Breast epithelium (tissue), 4 donors: ENCODE measurements around the gene HPS1. TPM values are rescaled to one million over a fixed set of nuclear protein-coding genes. Genes with fewer than 3 reads are reported as not detected.

Experiments
- DNase-seq, 2 donors: peaks; one replicate each; pipeline ENCODE4 v3.0.0-alpha.2; 2019; ENCODE audit warnings: low spot score in 2 of 2
- H3K27ac ChIP-seq, 2 donors: fragments of 200-600 bp; sonication (generic) in 1 of 2; one replicate each; pipeline ENCODE4 v1.5.1; 2016 to 2019; ENCODE audit warnings: mild to moderate bottlenecking in 1 of 2
- H3K27me3 ChIP-seq, 2 donors: fragments of 200-600 bp; sonication (generic) in 1 of 2; one replicate each; pipeline versions ENCODE4 v1.5.1 to v1.6.0; 2017 to 2019; ENCODE audit warnings: control low read depth in 1 of 2, mild to moderate bottlenecking in 1 of 2
- H3K36me3 ChIP-seq: fragments of 200-600 bp; one replicate; pipeline ENCODE4 v1.5.1; 2019
- H3K4me1 ChIP-seq, 2 donors: fragments of 200-600 bp; sonication (generic); one replicate each; pipeline ENCODE4 v1.5.1; 2016 to 2019; ENCODE audit warnings: control low read depth in 1 of 2
- H3K4me3 ChIP-seq, 3 donors: fragments of 200-600 bp; sonication (generic); 1 replicate in 2 of 3; 2 replicates in 1 of 3; pipeline ENCODE4 v1.5.1; 2016 to 2019; ENCODE audit warnings: mild to moderate bottlenecking in 3 of 3, moderate library complexity in 2 of 3
- H3K9me3 ChIP-seq, 2 donors: fragments of 200-600 bp; sonication (generic) in 1 of 2; one replicate each; pipeline ENCODE4 v1.5.1; 2016 to 2019; ENCODE audit warnings: control low read depth in 1 of 2
- POLR2A ChIP-seq: fragments of 450-650 bp; IDR thresholded peaks from one replicate; pipeline ENCODE4 v1.6.1; 2016; ENCODE audit warnings: antibody characterized with exemption, mild to moderate bottlenecking, moderate library complexity
- POLR2AphosphoS5 ChIP-seq, 3 donors: sonication (generic); formaldehyde crosslinking; IDR thresholded peaks; one replicate each; pipeline ENCODE4 v1.6.1; 2017; ENCODE audit warnings: antibody characterized with exemption in 3 of 3
- intact Hi-C: fragments of 100-400 bp; cut with DNase I; formaldehyde crosslinking; loops from one replicate; pipeline ENCODE4 v1.15.1; 2023; ENCODE audit warnings: low total_unique reads
- total RNA-seq, 3 donors: library from RNA; depleted of rRNA; stranded (reverse); fragments of >200 nt; gene quantifications; one replicate each; pipeline ENCODE4 v1.1.0, GENCODE V29; 2016
- TF ChIP-seq, protein P1 (sequence below), 3 donors: fragments of 450-650 bp; IDR thresholded peaks; one replicate each; pipeline ENCODE4 v1.5.1; 2016 to 2017; ENCODE audit warnings: antibody characterized with exemption in 3 of 3, mild to moderate bottlenecking in 3 of 3, moderate library complexity in 3 of 3

HPS1 gene
- total RNA-seq, 3 donors from 2014 or later = 48.2 to 62.3 (median 61.8) TPM

DNA sequence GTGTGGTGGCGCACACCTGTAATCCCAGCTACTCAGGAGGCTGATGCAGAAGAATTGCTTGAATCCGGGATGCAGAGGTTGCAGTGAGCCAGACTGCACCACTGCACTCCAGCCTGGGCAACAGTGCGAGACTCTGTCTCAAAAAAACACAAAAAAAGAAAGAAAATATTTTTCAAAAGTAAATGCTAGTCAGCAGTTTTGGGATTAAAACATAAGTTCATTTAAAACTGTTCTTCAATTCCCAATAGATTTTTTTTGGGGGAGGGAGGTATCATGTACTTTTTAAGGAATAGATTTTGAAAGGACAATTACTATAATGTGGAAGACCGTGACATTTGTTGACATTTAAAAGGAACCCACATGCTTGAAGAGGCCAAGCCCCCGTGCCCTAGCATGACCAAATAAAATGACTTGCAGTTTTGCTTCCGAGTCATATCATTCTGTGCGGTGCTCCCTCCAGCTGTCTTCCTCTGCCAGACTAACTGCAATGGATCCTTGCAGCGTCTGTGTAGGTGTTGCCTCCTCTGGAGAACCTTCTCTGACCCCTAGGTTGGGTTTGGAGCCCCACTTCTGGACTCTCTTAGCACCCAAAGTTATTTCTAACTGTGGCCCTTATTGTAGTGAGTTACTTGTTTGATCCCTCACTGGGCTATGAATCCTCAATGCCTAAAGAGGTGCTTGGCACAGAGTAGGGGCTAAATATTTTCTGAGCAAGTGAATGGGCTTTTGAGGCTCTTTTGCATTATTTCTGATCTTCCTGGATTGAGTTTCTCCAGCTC lies 17.4 kb upstream of the HPS1 start:
- intact Hi-C loops = no loop called here
- no peak for TF ChIP-seq POLR2AphosphoS5 (IDR thresholded peaks at IDR 0.05)
- TF ChIP-seq, protein P1, sequence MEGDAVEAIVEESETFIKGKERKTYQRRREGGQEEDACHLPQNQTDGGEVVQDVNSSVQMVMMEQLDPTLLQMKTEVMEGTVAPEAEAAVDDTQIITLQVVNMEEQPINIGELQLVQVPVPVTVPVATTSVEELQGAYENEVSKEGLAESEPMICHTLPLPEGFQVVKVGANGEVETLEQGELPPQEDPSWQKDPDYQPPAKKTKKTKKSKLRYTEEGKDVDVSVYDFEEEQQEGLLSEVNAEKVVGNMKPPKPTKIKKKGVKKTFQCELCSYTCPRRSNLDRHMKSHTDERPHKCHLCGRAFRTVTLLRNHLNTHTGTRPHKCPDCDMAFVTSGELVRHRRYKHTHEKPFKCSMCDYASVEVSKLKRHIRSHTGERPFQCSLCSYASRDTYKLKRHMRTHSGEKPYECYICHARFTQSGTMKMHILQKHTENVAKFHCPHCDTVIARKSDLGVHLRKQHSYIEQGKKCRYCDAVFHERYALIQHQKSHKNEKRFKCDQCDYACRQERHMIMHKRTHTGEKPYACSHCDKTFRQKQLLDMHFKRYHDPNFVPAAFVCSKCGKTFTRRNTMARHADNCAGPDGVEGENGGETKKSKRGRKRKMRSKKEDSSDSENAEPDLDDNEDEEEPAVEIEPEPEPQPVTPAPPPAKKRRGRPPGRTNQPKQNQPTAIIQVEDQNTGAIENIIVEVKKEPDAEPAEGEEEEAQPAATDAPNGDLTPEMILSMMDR (IDR thresholded peaks at IDR 0.05) = no peak
- no peak for TF ChIP-seq POLR2A
- Histone ChIP-seq H3K4me1 (no peaks in the 10 kb centered on the region), H3K9me3 (no peaks in the 10 kb centered on the region), H3K27me3 (no peaks in the 10 kb centered on the region), H3K4me3 (no peak overlapping the region), H3K27ac (no peak overlapping the region), H3K36me3 (no peaks in the 10 kb centered on the region)
- DNase-seq = no peak

- H3K4me3 ChIP-seq = no peak overlapping the region
- no peak overlapping the region for H3K27ac ChIP-seq
- no peaks in the 10 kb centered on the region for H3K9me3 ChIP-seq
- H3K27me3 ChIP-seq = no peaks in the 10 kb centered on the region
- intact Hi-C loops = no loop called here
- no peak for DNase-seq
- no peaks in the 10 kb centered on the region for H3K36me3 ChIP-seq
- no peak for TF ChIP-seq POLR2A
- no peaks in the 10 kb centered on the region for H3K4me1 ChIP-seq
Measured at GRCh38 chr10:98463016-98463415, 16.3 kb upstream of the HPS1 start.

GRCh38 chr10:98461500-98461842 lies 14.7 kb upstream of the HPS1 start:
- no peak for DNase-seq
- no peaks in the 10 kb centered on the region for H3K27me3 ChIP-seq
- H3K4me3 ChIP-seq = no peak overlapping the region
- no peaks in the 10 kb centered on the region for H3K36me3 ChIP-seq
- H3K4me1 ChIP-seq = no peaks in the 10 kb centered on the region
- intact Hi-C loops = no loop called here
- no peaks in the 10 kb centered on the region for H3K9me3 ChIP-seq
- peak overlapping the region; percentile 1 to 2 for H3K27ac ChIP-seq
- no peak for TF ChIP-seq POLR2AphosphoS5 (IDR thresholded peaks at IDR 0.05)
- no peak for TF ChIP-seq POLR2A
- TF ChIP-seq, protein P1 (IDR thresholded peaks at IDR 0.05) = no peak

DNA sequence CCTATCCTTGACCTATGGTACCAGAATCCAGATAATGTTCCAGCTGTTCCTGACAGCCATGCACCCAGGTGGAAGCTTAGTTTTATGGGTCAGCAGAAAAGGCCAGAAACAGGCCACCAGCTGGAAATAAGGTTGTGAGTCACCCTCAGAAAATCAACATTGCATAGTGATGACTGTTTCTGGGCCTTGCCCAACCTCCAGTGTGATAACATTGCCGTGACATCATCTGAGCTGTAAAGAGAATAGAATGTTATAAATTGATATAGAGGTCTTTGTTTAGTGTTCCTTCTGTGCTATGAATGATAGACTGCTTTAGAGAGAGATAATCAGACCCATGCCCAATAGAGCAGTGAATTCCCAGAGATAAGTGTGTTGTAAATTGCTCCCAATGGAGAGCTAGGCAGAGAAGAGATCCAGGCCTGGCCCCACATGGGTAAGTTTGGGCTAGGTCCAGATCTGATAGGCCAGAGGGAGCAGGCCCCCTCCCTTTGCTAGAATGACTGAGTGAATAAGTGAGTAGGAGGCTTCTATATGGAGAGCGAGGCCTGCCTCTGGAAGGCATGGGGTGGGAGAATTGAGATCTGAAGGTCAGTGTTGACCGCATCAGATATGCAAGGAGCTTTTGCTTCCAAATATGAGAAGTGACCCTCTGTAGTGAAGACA lies 14.2 kb upstream of the HPS1 start:
- Histone ChIP-seq H3K27me3 (no peaks in the 10 kb centered on the region), H3K27ac (peak overlapping the region; percentile 1 to 2), H3K4me3 (no peak overlapping the region), H3K9me3 (no peaks in the 10 kb centered on the region), H3K4me1 (no peaks in the 10 kb centered on the region), H3K36me3 (no peaks in the 10 kb centered on the region)
- TF ChIP-seq POLR2A (no peak), POLR2AphosphoS5 (IDR thresholded peaks at IDR 0.05) (peak in 1 of 3 donors; percentile 58)
- TF ChIP-seq, protein P1 (IDR thresholded peaks at IDR 0.05) = no peak
- no peak for DNase-seq
- intact Hi-C loops = no loop called here

DNA sequence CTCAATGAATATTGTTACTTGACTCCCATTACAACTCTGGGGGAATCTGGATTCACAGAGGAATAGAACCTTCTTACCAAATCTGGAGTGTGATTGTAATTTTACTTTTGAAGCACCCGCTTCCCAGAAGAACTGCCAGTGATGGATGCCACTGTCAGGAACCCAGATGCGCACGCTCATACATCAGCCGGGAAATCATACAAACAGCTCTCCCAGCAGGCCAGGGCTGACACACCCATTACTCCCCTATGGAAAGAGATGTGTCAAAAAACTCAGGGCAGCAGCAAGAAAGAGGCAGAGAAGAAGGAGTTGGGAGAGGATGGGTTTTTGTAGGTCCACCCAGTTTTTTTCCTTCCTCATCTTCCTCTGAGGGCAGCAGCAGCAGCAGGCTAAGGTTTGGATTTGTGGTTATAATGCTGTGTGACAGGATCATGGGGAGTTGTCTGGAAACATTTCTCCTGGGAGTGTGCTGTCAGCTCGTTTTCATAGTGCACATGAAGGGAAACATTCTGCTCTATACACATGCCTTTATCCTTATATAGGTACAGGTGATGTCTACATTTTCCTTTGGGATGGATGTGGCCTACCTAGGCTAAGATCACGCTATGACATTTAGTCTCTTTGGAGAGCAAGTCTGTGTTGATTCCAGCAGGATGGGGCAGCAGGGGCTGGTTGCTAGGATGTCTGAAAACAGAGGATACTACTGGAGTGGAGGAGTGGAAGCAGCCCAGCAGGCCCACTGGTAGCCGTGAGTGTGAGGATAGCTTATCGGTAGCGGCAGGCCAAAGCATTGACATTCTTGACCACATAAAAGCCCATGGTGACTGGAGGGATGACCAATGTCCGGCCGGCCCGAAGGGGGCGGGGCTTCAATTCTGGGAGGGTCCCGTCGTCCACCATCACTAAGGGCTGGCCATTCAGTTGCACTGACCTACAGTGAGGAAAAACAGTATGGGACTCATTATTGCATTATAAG lies 12.4 kb upstream of the HPS1 start:
- no peaks in the 10 kb centered on the region for H3K27me3 ChIP-seq
- no peak overlapping the region for H3K4me3 ChIP-seq
- no peaks in the 10 kb centered on the region for H3K36me3 ChIP-seq
- H3K27ac ChIP-seq = no peak overlapping the region
- H3K4me1 ChIP-seq = no peaks in the 10 kb centered on the region
- intact Hi-C loops = no loop called here
- TF ChIP-seq POLR2AphosphoS5 (IDR thresholded peaks at IDR 0.05) (no peak), POLR2A (no peak)
- TF ChIP-seq, protein P1 (IDR thresholded peaks at IDR 0.05) = no peak
- no peak for DNase-seq
- H3K9me3 ChIP-seq = no peaks in the 10 kb centered on the region
